SK-N-MC (cell line): ENCODE results near the gene LINC00305.

ENCODE experiments used
- DNase-seq: peaks from one replicate; pipeline ENCODE4 v3.0.0-alpha.2; 2011; ENCODE audit warnings: low read depth, low spot score
- H3K27ac ChIP-seq: fragments of 200-600 bp; sonication (generic); 2 replicates; pipeline ENCODE4 v1.5.1; 2016; ENCODE audit warnings: mixed run types
- H3K36me3 ChIP-seq: fragments of 200-600 bp; sonication (generic); 2 replicates; pipeline ENCODE4 v1.6.1; 2017; ENCODE audit warnings: antibody characterized with exemption, low read length, mixed read lengths; ENCODE audit not compliant: insufficient read depth
- H3K4me3 ChIP-seq: fragments of 200-600 bp; sonication (generic); 2 replicates; pipeline ENCODE4 v1.5.1; 2016
- H3K9ac ChIP-seq: fragments of 200-600 bp; sonication (generic); 2 replicates; pipeline ENCODE4 v1.8.0; 2017; ENCODE audit warnings: mixed run types, mixed read lengths; ENCODE audit not compliant: insufficient read length
- H3K9me3 ChIP-seq: fragments of 200-600 bp; sonication (generic); 2 replicates; pipeline ENCODE4 v1.6.1; 2017; ENCODE audit warnings: low read depth, mild to moderate bottlenecking, antibody characterized with exemption, low read length, moderate library complexity, mixed read lengths
- EZH2 ChIP-seq: fragments of 200-600 bp; sonication (generic); IDR thresholded peaks from one replicate; pipeline ENCODE4 v1.6.1; 2017; ENCODE audit warnings: antibody characterized with exemption
- FOXP2 ChIP-seq: optimal IDR thresholded peaks from 2 replicates; pipeline ENCODE3; 2011; ENCODE audit warnings: mild to moderate bottlenecking, moderate library complexity; ENCODE audit not compliant: insufficient read depth; ENCODE audit errors: extremely low read length, control extremely low read depth
- POLR2AphosphoS5 ChIP-seq: IDR thresholded peaks from 2 replicates; pipeline ENCODE4 v1.6.1; 2012; ENCODE audit warnings: mild to moderate bottlenecking, low read depth, low read length, borderline replicate concordance

Gene LINC00305

DNA sequence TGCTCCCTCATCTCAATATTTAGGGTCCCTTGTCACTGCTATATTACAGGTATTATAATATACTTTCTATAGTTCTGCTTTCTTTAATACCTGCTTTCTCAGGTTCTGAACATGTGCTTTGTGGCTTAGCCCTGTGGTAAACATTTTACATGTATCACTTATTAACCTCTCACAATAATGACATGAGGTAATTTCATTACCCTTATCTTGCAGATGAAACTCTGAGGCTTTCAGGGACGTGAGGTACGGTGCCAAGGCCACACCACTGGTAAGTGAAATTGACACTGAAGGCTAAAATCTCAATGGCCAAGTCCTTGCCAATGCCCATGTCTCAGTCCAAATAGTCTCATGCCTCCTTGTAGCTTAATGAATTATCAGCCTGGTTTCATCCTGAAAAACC lies 21.7 kb downstream of the LINC00305 start:
- Histone ChIP-seq H3K27ac (no peak overlapping the region), H3K9me3 (no peaks in the 10 kb centered on the region), H3K9ac (no peak overlapping the region), H3K4me3 (no peak overlapping the region), H3K36me3 (no peaks in the 10 kb centered on the region)
- TF ChIP-seq POLR2AphosphoS5 (no peak), EZH2 (no peak), FOXP2 (no peak)
- DNase-seq: no peak

DNA sequence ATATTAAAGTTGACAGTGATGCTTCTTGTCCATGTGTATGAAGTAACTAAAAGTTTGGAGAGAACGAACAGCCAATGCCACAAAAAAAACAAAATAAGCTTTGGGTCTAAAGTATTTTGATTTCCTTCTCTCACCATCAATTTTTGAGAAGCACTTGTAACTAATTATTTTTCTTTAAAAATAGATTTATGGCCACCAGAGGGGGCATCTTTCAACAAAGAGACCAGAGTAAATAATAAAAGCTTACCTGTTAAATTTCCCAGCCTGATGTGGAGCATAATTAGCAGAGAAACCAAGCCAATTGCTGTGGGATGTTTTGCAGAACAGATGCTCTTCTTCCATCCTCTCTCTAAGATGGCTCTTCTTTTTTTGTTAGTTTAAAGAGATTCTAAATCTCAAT lies 29.0 kb downstream of the LINC00305 start:
- Histone ChIP-seq H3K36me3 (no peaks in the 10 kb centered on the region), H3K9ac (no peak overlapping the region), H3K9me3 (no peaks in the 10 kb centered on the region), H3K4me3 (no peak overlapping the region), H3K27ac (no peak overlapping the region)
- TF ChIP-seq POLR2AphosphoS5 (no peak), FOXP2 (no peak), EZH2 (no peak)
- no peak for DNase-seq

DNA sequence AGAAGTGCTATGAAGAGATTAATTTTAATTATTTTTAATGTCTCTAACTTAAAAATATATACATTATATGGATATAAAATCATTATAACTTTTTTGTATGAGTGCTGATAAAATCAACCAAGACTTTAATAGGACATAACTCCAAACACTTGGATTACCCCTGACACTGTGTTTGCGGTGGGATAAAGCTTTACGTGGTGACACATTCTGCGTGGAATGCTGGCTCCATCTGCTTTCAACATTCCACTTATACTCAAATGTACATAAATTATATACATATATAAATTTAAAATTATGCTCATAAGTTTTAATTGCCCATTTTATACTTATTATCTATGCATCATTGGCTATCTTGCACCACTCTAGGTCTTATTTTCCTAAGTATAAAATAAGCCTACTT lies 30.5 kb downstream of the LINC00305 start:
- H3K9ac ChIP-seq: no peak overlapping the region
- no peak overlapping the region for H3K27ac ChIP-seq
- H3K4me3 ChIP-seq: no peak overlapping the region
- H3K36me3 ChIP-seq: no peaks in the 10 kb centered on the region
- H3K9me3 ChIP-seq: no peaks in the 10 kb centered on the region
- DNase-seq: no peak
- TF ChIP-seq POLR2AphosphoS5 (no peak), EZH2 (no peak), FOXP2 (no peak)

DNA sequence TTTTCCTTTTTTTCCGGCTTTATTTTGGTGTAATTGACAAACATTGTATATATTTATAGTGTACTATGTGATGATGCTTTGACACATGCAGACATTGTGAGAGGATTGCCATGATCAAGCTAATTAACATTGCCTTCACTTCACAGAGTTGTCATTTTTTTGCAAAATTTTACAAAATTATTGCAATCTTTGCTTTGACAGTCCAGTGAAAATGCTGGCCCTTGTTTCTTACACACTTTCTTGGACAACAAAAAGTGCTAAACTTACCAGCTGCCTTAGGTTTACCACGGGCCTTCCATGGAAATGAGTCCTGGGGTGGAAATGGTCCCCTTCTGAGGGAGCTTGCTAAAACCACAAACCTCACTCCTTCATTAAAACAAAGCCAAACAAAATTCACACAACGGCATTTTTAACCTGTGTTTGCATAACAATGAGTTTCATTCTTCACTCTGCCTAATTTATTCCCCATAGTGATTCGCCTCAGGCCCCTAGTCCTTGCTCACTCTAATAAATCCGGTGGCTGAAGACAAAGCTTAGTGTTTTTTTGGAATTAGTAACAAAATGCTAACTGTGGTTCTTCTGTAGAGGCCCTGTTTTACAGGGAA lies 32.2 kb downstream of the LINC00305 start:
- no peak overlapping the region for H3K9ac ChIP-seq
- no peak for DNase-seq
- TF ChIP-seq EZH2 (no peak), POLR2AphosphoS5 (no peak), FOXP2 (no peak)
- no peaks in the 10 kb centered on the region for H3K9me3 ChIP-seq
- H3K27ac ChIP-seq: no peak overlapping the region
- no peak overlapping the region for H3K4me3 ChIP-seq
- H3K36me3 ChIP-seq: no peaks in the 10 kb centered on the region

DNA sequence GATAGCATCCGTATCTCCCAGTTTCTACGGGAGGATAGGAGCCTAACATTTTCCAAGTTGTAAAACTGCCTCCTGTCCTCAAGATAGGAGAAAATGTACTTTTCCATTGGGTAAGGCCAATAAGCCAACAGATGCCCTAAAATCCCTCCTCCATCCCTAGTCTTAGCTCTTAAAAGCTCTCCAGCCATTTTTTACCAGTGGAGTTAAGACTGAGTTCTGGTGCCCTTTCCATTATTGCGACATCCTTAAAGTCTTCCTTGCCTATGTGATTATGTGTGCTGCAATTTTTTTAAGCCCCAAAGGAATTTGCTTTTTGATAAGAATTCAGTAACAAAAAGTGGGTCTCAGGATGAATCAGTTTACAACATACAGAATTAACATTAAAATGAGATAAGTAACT lies 33.0 kb downstream of the LINC00305 start:
- H3K27ac ChIP-seq: no peak overlapping the region
- H3K9ac ChIP-seq: no peak overlapping the region
- TF ChIP-seq EZH2 (no peak), POLR2AphosphoS5 (no peak), FOXP2 (no peak)
- no peaks in the 10 kb centered on the region for H3K36me3 ChIP-seq
- no peak for DNase-seq
- no peak overlapping the region for H3K4me3 ChIP-seq
- no peaks in the 10 kb centered on the region for H3K9me3 ChIP-seq

DNA sequence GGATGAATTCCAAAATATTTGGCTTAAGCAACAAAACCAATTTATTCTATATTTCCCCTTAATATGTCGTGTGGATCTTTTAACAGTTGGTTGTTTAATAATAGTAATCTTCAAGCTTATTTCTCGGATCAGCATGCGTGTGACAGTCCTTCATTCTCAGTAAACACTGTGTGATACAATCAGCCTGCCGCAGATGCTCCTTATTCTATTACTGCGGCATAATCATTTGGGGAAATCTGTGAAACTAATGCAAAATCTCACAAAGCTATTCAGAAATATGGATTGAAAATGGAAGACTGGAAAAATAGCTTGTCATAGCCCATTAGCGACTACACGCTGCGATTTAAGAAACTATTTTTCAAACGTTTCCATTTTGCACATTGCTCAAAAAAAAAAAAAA lies 36.9 kb downstream of the LINC00305 start:
- no peak overlapping the region for H3K27ac ChIP-seq
- no peaks in the 10 kb centered on the region for H3K9me3 ChIP-seq
- H3K36me3 ChIP-seq: no peaks in the 10 kb centered on the region
- DNase-seq: no peak
- H3K4me3 ChIP-seq: no peak overlapping the region
- no peak for TF ChIP-seq POLR2AphosphoS5
- TF ChIP-seq EZH2: no peak
- TF ChIP-seq FOXP2: no peak
- no peak overlapping the region for H3K9ac ChIP-seq

DNA sequence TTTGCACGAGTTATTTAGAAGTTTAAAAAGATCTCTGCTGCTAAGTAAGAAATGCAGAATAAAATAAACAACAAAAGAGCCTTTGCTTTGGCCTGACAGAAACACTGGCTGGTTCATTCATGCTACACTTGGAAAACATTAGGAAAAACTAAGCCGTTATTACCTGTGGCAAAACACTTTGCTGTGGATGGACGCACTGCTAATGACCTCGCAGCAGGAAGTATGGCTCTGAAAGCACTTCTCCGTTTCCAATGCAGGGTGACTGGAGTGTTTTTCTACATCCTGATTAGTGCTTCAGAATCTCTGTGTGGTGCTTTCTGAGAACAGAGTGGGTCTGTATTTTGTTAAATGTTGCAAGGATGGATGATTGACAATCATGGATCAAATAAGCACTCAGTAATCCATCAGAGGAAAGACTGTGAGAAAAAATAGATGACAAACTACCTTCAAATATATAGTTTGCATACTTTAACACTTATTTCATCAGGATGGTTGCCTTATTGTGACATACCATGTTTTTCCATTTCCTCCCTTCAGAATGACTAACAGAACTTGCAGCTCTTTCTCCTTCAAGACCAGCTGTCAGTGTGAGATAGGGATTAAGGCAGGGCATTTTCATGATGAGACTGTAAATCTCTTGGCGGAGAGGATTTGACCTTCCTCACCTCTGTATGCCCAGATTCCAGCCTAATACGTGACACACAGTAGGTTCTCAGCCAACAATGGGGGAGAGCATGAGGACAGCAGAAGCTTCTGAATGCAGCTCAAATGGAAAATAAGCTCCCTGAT lies 38.0 kb downstream of the LINC00305 start:
- no peak for TF ChIP-seq FOXP2
- no peak for TF ChIP-seq POLR2AphosphoS5
- H3K4me3 ChIP-seq: no peak overlapping the region
- H3K27ac ChIP-seq: no peak overlapping the region
- DNase-seq: no peak
- H3K9me3 ChIP-seq: no peaks in the 10 kb centered on the region
- H3K9ac ChIP-seq: no peak overlapping the region
- H3K36me3 ChIP-seq: no peaks in the 10 kb centered on the region

DNA sequence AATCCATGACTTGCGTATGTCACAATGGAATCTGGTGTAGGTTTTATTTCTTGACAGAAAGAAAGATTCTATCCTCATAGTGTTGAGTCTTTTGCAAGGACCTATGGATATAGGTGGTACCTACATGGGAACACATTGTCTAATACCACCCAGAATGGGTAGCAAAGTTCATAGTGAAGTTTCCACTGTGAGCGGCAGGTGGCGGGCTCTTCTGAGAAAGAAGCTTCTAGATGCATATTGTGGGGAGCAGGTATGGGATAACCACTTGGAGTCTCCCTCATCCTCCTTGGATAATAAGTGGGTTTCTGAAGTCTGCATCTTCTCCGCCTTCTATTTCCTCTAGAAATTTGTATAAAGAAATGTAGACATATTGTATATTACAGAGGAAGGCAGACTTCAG lies 44.9 kb downstream of the LINC00305 start:
- Histone ChIP-seq H3K9me3 (no peaks in the 10 kb centered on the region), H3K36me3 (no peaks in the 10 kb centered on the region), H3K4me3 (no peak overlapping the region), H3K27ac (no peak overlapping the region), H3K9ac (no peak overlapping the region)
- TF ChIP-seq EZH2: no peak
- no peak for TF ChIP-seq FOXP2
- no peak for TF ChIP-seq POLR2AphosphoS5
- no peak for DNase-seq
